H54 (cell line): ENCODE results near the gene SCO1.

Experiments used
- DNase-seq: peaks from one replicate; pipeline ENCODE4 v3.0.0; 2011; ENCODE audit warnings: low spot score, mixed read lengths; ENCODE audit not compliant: insufficient read length
- FAIRE-seq: peaks from 3 replicates; lab custom pipeline; 2011; peaks lifted over from hg19 to GRCh38; lab: Jason Lieb, UNC
- POLR2A ChIP-seq: IDR thresholded peaks from 2 replicates; pipeline ENCODE4 v1.6.1; 2011; ENCODE audit warnings: low read depth, mild to moderate bottlenecking, low read length

Gene SCO1

DNA sequence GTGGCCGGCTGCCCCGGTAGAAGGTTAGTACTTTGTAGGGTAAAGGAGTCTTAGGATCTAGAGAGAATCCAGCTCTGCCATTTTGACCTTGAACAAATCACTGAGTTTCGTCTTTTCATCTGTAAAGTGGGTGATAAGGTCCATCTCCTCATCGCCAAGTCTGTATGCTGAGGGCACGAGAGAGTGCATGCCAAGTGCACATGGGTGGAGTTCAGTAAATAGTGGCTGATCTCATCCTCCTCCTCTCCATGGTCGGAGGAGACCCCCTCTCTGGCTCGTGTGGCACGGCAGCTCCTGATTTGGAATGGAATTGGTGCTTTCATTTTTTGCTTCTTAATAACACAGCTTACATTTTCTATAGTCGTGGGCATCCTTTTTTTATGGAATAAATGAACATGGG, 70.9 kb downstream of the SCO1 start:
- no peak for TF ChIP-seq POLR2A
- DNase-seq (no peak), FAIRE-seq (no peak)

DNA sequence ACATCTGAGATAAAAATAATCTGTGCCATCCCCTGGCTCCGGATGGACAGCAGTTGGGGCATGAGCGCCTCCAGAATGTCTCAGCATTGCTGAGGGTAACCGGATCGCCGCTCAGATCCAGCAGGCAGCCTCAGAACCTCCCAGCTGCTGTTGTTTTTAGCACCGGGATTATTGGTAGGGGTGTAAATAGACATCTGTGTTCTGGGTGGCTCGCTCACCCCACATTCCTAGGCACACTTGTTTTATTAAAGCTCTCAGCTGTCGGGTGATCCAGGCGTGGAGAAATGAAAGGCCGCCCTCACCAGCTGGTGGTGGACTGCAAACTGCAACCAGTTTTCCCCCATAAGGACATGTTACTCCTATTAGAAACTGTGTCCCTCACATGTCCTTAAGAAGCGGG, 72.4 kb downstream of the SCO1 start:
- TF ChIP-seq POLR2A, result no peak
- DNase-seq, result no peak
- no peak for FAIRE-seq

DNA sequence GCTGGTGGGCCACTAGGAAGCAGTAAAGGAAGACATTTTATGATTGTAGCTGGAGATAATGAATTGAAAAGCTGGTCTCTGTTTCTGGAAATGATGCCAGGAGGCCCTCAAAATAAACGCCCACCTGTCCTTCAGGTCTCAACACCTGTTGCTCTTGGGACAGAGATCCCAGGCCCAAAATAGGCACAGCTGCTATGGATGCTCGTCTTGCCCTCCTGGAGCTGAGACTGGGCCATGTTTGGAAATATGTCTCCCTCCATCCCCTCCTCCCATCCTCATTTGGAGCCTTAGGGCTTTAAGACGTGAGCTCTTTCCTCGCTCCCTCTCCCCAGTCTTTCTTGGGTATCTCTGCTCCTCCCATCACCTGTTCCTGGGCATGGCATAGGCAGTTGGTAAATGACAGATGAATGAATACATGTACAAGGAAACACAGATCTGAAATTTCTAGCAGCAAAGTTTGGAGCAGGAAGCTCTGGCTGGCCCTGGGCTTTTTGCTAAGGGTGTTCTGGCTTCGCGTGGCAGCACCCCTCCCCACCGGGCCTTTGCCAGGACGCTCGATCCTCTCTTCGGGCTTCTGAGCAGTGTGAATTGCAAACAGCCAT, 73.5 kb downstream of the SCO1 start:
- DNase-seq, result no peak
- no peak for TF ChIP-seq POLR2A
- no peak for FAIRE-seq

- no peak for DNase-seq
- TF ChIP-seq POLR2A, result no peak
- no peak for FAIRE-seq
These were observed 74.5 kb downstream of the SCO1 start for GRCh38 chr17:10622617-10623485.
